Activated naive CD4-positive, alpha-beta T cell treated with anti-CD3 and anti-CD28 coated beads, Interleukin-2, amount 50 U/mL, for 24 hours (primary cell): ENCODE measurements around the gene C3orf52.

Source experiments
- H3K27ac Mint-ChIP-seq: one replicate; pipeline ENCODE4 v1.8.0; 2021; ENCODE audit warnings: mild to moderate bottlenecking, mixed read lengths
- H3K27me3 Mint-ChIP-seq: one replicate; pipeline ENCODE4 v1.8.0; 2021; ENCODE audit warnings: mixed read lengths
- H3K36me3 Mint-ChIP-seq: one replicate; pipeline ENCODE4 v1.8.0; 2021; ENCODE audit warnings: mixed read lengths
- H3K4me1 Mint-ChIP-seq: one replicate; pipeline ENCODE4 v1.8.0; 2021; ENCODE audit warnings: mixed read lengths
- H3K4me3 Mint-ChIP-seq: one replicate; pipeline ENCODE4 v1.8.0; 2021; ENCODE audit warnings: mild to moderate bottlenecking, mixed read lengths
- H3K9me3 Mint-ChIP-seq: one replicate; pipeline ENCODE4 v1.8.0; 2021; ENCODE audit warnings: mixed read lengths

The C3orf52 gene

DNA sequence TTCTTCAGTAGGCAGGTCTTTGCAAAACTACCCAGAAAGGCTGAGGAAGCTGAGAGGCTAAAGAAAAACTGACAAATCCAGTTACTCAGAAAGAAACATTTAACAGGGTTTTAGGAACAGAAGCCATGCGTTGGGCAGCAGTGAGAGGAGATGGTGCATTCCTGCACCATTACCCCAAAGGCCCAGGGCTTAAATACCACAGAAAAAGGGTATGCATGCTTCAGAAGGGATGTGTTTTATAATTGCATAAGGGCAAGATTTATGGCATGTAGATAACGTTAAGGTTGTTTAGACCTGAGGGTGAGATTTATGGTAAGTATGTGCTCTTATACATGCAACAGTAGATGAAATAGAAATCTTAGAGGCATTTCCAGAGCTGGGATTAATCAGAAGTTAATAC lies 10.0 kb downstream of the C3orf52 start:
- H3K9me3 Mint-ChIP-seq, result no peaks in the 10 kb centered on the region
- no peaks in the 10 kb centered on the region for H3K27me3 Mint-ChIP-seq
- no peak overlapping the region for H3K4me3 Mint-ChIP-seq
- H3K36me3 Mint-ChIP-seq, result no peaks in the 10 kb centered on the region
- H3K27ac Mint-ChIP-seq, result no peak overlapping the region
- peaks cover 28% of the 10 kb centered on the region for H3K4me1 Mint-ChIP-seq

DNA sequence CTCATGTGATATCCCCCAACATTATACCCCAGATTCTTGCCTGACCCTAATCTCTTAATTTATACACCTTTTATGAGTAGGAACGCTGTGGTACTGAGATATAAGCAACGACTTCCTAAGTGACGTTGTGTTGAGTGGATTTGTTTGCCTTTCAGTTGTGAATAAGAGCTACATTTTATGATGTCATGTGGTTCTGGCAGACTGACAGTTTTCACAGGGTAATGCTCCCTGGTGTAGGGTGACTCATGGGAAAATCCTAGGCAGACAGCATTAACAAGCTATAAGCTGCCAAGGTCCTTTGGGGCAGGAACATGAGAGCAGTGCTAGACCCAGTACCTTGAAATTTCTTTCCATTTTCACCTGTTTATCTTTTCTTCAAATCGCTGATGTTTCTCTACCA lies 11.2 kb downstream of the C3orf52 start:
- no peaks in the 10 kb centered on the region for H3K36me3 Mint-ChIP-seq
- no peaks in the 10 kb centered on the region for H3K27me3 Mint-ChIP-seq
- no peak overlapping the region for H3K4me3 Mint-ChIP-seq
- H3K4me1 Mint-ChIP-seq, result peaks cover 26% of the 10 kb centered on the region
- H3K27ac Mint-ChIP-seq, result no peak overlapping the region
- H3K9me3 Mint-ChIP-seq, result no peaks in the 10 kb centered on the region

- H3K27ac Mint-ChIP-seq, result no peak overlapping the region
- H3K36me3 Mint-ChIP-seq, result peaks cover 4% of the 10 kb centered on the region
- H3K4me3 Mint-ChIP-seq, result no peak overlapping the region
- H3K27me3 Mint-ChIP-seq, result no peaks in the 10 kb centered on the region
- no peaks in the 10 kb centered on the region for H3K9me3 Mint-ChIP-seq
- H3K4me1 Mint-ChIP-seq, result peaks cover 14% of the 10 kb centered on the region
Measured at GRCh38 chr3:112101916-112102315, 15.7 kb downstream of the C3orf52 start.

- Mint-ChIP-seq H3K27ac (no peak overlapping the region), H3K9me3 (no peaks in the 10 kb centered on the region), H3K4me1 (no peaks in the 10 kb centered on the region), H3K4me3 (no peak overlapping the region), H3K27me3 (no peaks in the 10 kb centered on the region), H3K36me3 (peaks cover 4% of the 10 kb centered on the region)
Measured at GRCh38 chr3:112104774-112105173, 18.6 kb downstream of the C3orf52 start.

GRCh38 chr3:112109322-112109721 lies 23.1 kb downstream of the C3orf52 start:
- peaks cover 6% of the 10 kb centered on the region for H3K4me1 Mint-ChIP-seq
- H3K27ac Mint-ChIP-seq, result no peak overlapping the region
- H3K36me3 Mint-ChIP-seq, result peaks cover 2% of the 10 kb centered on the region
- H3K27me3 Mint-ChIP-seq, result no peaks in the 10 kb centered on the region
- H3K4me3 Mint-ChIP-seq, result no peak overlapping the region
- H3K9me3 Mint-ChIP-seq, result no peaks in the 10 kb centered on the region

GRCh38 chr3:112111785-112112402 lies 25.7 kb downstream of the C3orf52 start:
- peaks cover 6% of the 10 kb centered on the region for H3K4me1 Mint-ChIP-seq
- H3K27me3 Mint-ChIP-seq, result no peaks in the 10 kb centered on the region
- no peaks in the 10 kb centered on the region for H3K9me3 Mint-ChIP-seq
- H3K36me3 Mint-ChIP-seq, result no peaks in the 10 kb centered on the region
- no peak overlapping the region for H3K4me3 Mint-ChIP-seq
- no peak overlapping the region for H3K27ac Mint-ChIP-seq

DNA sequence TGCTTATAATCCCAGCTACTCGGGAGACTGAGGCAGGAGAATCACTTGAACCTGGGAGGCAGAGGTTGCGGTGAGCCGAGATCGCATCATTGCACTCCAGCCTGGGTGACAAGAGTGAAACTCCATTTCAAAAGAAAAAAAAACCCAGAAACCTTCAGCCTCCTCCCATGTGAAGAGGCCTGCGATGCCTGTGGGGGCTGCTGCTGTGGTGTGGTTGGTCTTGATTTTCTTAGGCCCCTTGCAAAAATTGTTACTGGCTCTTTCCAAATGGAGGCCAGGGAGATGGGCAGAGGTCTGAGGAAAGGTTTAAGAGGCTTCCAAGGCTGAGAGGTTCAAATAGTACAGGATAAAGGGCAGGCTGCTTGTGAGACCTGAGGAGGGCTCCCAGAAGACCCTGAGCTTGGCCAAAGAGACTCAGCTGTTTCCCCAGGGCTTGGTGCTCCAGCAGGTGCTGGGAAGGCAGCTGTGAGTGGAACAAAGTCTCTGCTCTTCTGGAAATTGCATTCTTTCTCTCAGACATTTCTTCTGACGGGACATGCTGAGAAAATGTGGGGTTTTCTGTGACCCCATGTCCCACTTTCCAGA lies 28.5 kb downstream of the C3orf52 start:
- Mint-ChIP-seq H3K4me1 (peaks cover 28% of the 10 kb centered on the region), H3K9me3 (no peaks in the 10 kb centered on the region), H3K27me3 (no peaks in the 10 kb centered on the region)

GRCh38 chr3:112115161-112115739 lies 29.1 kb downstream of the C3orf52 start:
- Mint-ChIP-seq H3K27me3 (no peaks in the 10 kb centered on the region), H3K9me3 (no peaks in the 10 kb centered on the region), H3K4me3 (no peak overlapping the region), H3K27ac (no peak overlapping the region), H3K36me3 (peaks cover 2% of the 10 kb centered on the region), H3K4me1 (peaks cover 33% of the 10 kb centered on the region)

More for the DNA sequence above, 28.5 kb downstream of the C3orf52 start:
- peaks cover 2% of the 10 kb centered on the region for H3K36me3 Mint-ChIP-seq
- H3K4me3 Mint-ChIP-seq, result no peak overlapping the region
- no peak overlapping the region for H3K27ac Mint-ChIP-seq

GRCh38 chr3:112115806-112116383 lies 29.7 kb downstream of the C3orf52 start:
- no peaks in the 10 kb centered on the region for H3K27me3 Mint-ChIP-seq
- peaks cover 40% of the 10 kb centered on the region for H3K4me1 Mint-ChIP-seq
- H3K27ac Mint-ChIP-seq, result no peak overlapping the region
- H3K9me3 Mint-ChIP-seq, result no peaks in the 10 kb centered on the region
- peaks cover 2% of the 10 kb centered on the region for H3K36me3 Mint-ChIP-seq
- no peak overlapping the region for H3K4me3 Mint-ChIP-seq

DNA sequence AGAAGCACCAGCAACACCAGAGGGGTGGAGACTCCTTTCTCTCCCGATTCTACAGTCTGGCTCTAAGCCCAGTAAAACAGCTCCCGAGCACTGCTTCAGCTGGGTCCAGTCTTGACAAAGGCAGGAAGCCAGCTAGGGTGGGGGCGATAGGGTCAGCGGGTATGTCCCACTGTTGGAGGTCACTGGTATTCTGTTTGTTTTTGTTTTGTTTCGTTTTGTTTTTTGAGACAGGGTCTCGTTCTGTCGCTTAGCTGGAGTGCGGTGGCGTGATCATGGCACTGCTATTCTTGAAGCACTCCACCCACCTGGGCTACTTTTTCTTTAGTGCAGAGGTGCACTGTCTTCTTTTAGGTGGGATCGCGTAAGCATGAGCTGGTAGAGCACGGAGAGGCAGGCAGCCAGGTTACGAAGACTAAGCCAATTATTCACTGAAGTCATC lies 30.6 kb downstream of the C3orf52 start:
- Mint-ChIP-seq H3K4me1 (peaks cover 46% of the 10 kb centered on the region), H3K4me3 (no peak overlapping the region), H3K27ac (no peak overlapping the region), H3K27me3 (no peaks in the 10 kb centered on the region), H3K9me3 (no peaks in the 10 kb centered on the region), H3K36me3 (peaks cover 2% of the 10 kb centered on the region)

DNA sequence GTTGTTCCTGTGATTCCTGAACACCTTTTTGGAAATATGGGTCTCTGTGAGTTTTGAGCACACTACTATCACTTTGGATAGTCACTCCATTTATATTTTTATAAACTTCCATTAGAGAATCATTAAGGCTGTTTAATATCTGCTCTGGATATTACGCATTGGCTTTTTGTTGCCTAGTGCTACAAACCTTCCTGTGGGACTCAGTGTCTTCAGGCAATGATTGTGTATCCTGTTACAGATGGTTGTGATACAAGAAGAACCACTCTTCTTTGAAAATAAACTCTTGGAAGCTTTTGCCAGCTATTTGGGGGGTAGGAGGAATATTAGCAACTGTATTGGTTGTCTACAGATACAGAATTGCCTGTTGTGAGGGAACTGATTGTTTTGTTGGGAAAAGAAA lies 31.2 kb downstream of the C3orf52 start:
- Mint-ChIP-seq H3K4me3 (no peak overlapping the region), H3K27me3 (no peaks in the 10 kb centered on the region), H3K27ac (no peak overlapping the region), H3K4me1 (peaks cover 48% of the 10 kb centered on the region), H3K9me3 (no peaks in the 10 kb centered on the region), H3K36me3 (peaks cover 4% of the 10 kb centered on the region)

DNA sequence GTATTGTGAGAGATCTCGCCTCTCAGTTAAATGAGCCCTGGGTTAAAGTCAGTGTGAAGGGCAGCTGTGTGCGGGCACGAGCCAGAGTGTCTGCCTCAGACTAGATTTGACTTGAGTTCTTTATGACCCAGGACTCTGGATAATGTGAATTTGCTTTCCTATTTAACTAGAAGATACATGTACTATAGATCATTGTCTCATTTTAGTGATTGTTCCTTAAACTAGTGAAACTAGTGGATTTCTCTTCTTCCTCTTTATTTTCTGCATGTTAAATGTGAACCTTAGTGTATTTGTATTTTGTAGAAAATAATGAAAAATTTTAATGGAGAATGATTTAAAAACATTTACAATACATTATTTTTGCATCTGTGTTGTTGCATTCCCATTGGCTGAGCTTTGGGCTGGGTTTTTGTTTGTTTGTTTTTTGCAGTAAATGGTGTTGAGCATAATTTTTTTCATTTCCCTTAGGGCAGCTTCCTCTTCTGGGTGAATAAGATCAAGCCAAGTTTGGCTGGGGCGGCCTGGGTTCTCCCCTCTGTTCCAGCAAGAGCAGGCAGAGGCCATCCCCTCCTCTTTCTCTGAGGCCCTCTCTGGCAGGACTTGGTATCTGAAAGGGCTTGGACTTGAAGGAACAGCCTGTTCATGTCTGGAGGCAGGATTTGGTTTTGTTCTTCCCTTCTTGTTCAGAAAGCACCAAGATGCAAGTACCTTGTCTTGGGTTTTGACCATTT lies 31.8 kb downstream of the C3orf52 start:
- Mint-ChIP-seq H3K36me3 (peaks cover 9% of the 10 kb centered on the region), H3K27me3 (no peaks in the 10 kb centered on the region), H3K27ac (peak overlapping the region; percentile 23), H3K4me1 (peaks cover 53% of the 10 kb centered on the region), H3K9me3 (no peaks in the 10 kb centered on the region), H3K4me3 (no peak overlapping the region)

GRCh38 chr3:112119962-112120836 lies 34.0 kb downstream of the C3orf52 start:
- H3K4me3 Mint-ChIP-seq, result peak overlapping the region; percentile 11
- H3K27me3 Mint-ChIP-seq, result no peaks in the 10 kb centered on the region
- H3K9me3 Mint-ChIP-seq, result no peaks in the 10 kb centered on the region
- H3K36me3 Mint-ChIP-seq, result peaks cover 18% of the 10 kb centered on the region
- peak overlapping the region; percentile 1 for H3K27ac Mint-ChIP-seq
- peaks cover 59% of the 10 kb centered on the region for H3K4me1 Mint-ChIP-seq

DNA sequence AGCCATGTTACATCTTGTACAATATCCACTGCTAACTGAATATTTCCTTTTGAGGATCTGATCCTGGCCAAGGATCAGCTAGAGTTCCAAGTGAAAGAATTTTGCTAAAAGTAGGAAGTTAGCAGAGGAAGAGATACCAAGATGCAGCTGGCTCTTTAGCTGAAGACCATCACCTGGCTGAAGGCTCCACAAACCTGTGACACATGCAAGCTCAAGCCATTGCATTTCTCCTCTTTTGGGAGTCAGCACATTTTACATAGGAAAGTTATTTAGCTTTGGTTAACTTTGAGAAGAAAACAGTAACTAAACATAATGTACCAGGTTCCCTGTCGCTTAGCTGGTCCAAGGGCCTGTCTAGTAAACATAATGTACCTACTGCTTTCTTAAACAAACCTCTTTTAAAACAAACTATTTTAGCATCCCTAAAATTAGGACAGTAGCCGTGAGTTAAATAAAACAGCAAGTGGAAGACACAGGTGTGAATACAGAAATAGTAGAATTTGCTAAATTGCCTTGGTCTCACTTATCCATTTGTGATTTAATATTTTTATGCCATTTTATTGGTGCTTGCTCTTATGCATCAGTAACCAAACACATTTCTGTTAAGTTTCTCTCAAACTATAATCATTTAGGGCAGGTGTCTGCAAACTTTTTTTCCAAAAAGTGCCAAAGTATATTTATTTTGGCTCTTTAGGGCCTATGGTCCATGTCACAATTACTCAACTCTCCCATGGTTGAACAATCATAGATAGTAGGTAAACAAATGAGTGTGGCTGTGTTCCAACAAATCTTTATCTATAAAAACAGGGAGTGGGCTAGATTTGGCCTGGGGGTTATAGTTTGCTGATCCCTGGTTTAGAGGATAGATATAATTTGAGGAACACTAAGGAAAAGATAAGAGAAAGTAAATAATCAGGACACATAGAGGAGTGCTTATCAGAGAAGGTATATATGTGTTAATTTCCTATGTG lies 35.7 kb downstream of the C3orf52 start:
- H3K36me3 Mint-ChIP-seq, result peaks cover 21% of the 10 kb centered on the region
- no peaks in the 10 kb centered on the region for H3K9me3 Mint-ChIP-seq
- H3K4me3 Mint-ChIP-seq, result no peak overlapping the region
- H3K4me1 Mint-ChIP-seq, result peaks cover 76% of the 10 kb centered on the region
- H3K27ac Mint-ChIP-seq, result no peak overlapping the region
- no peaks in the 10 kb centered on the region for H3K27me3 Mint-ChIP-seq
